Uterus (tissue), 2 donors: ENCODE results near the gene ORM1.

Experiments
- POLR2A ChIP-seq, 2 donors: fragments of 450-650 bp; IDR thresholded peaks; one replicate each; pipeline ENCODE4 v1.6.1; 2016; ENCODE audit warnings: antibody characterized with exemption in 2 of 2, mild to moderate bottlenecking in 1 of 2, moderate library complexity in 1 of 2
- TF ChIP-seq, protein P1 (sequence below), 4 experiments: fragments of 200-600 bp in 2 of 4; fragments of 450-650 bp in 2 of 4; sonication (generic) in 2 of 4; IDR thresholded peaks; one replicate each; pipeline ENCODE4 v1.5.1; 2016 to 2019; ENCODE audit warnings: antibody characterized with exemption in 4 of 4, mild to moderate bottlenecking in 2 of 4, moderate library complexity in 1 of 4

DNA sequence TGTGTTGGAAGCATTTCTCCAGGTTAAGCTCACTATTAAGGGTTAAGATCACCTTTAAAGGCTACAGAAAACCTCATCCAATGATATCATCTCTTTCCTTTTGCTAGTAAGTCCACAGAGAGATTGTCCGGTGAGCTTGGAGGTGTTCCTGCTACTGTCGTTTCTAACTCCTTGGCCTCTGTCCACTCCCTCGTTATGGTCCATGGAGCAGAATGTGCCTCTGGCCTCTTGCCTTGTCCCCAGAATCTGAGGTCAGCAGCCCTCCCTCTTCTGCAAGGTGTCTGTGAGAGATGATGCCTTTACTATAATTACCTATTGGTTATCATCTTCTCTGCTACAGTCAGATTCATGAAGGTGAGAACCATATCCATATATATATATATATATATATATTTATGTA is 21.8 kb downstream of the ORM1 start:
- TF ChIP-seq, protein P1, sequence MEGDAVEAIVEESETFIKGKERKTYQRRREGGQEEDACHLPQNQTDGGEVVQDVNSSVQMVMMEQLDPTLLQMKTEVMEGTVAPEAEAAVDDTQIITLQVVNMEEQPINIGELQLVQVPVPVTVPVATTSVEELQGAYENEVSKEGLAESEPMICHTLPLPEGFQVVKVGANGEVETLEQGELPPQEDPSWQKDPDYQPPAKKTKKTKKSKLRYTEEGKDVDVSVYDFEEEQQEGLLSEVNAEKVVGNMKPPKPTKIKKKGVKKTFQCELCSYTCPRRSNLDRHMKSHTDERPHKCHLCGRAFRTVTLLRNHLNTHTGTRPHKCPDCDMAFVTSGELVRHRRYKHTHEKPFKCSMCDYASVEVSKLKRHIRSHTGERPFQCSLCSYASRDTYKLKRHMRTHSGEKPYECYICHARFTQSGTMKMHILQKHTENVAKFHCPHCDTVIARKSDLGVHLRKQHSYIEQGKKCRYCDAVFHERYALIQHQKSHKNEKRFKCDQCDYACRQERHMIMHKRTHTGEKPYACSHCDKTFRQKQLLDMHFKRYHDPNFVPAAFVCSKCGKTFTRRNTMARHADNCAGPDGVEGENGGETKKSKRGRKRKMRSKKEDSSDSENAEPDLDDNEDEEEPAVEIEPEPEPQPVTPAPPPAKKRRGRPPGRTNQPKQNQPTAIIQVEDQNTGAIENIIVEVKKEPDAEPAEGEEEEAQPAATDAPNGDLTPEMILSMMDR (IDR thresholded peaks at IDR 0.05): no peak
- TF ChIP-seq POLR2A (IDR thresholded peaks at IDR 0.05): no peak
